CD14-positive monocyte (primary cell): ENCODE measurements around the gene ANKIB1. TPM values are rescaled to one million over a fixed set of nuclear protein-coding genes. Genes with fewer than 3 reads are reported as not detected.
A peak's percentile ranks its signal among the peaks of the same experiment; 100 is the strongest.

Source experiments
- DNase-seq, 3 donors: peaks; one replicate each; pipeline ENCODE4 v3.0.0-alpha.2; 2011 to 2022
- H2AFZ ChIP-seq: 2 replicates; pipeline ENCODE4 v1.6.0; 2012; ENCODE audit warnings: mild to moderate bottlenecking, low read depth, low read length, inconsistent platforms; ENCODE audit not compliant: insufficient read depth, poor library complexity, severe bottlenecking
- H3K27ac ChIP-seq, 2 donors: 1 replicate in 1 of 2; 2 replicates in 1 of 2; pipeline ENCODE4 v1.5.1; 2012 to 2013; ENCODE audit warnings: low read length in 2 of 2, control low read depth in 1 of 2, inconsistent platforms in 1 of 2, low read depth in 1 of 2, mild to moderate bottlenecking in 1 of 2
- H3K27me3 ChIP-seq, 2 donors: one replicate each; pipeline versions ENCODE4 v1.6.0 to v1.6.1; 2011 to 2013; ENCODE audit warnings: low read length in 2 of 2; ENCODE audit not compliant: control insufficient read depth in 2 of 2, insufficient read depth in 2 of 2
- H3K36me3 ChIP-seq, 2 donors: replicated peaks in 1 of 2; 1 replicate in 1 of 2; 2 replicates in 1 of 2; pipeline versions ENCODE4 v1.5.1 to v1.6.1; 2012 to 2013; ENCODE audit warnings: low read length in 2 of 2, control low read depth in 1 of 2, inconsistent platforms in 1 of 2, mild to moderate bottlenecking in 1 of 2; ENCODE audit not compliant: insufficient read depth in 2 of 2, control insufficient read depth in 1 of 2
- H3K4me1 ChIP-seq, 2 donors: 1 replicate in 1 of 2; 2 replicates in 1 of 2; pipeline versions ENCODE4 v1.5.1 to v1.6.1; 2012 to 2013; ENCODE audit warnings: low read length in 2 of 2, control low read depth in 1 of 2, inconsistent platforms in 1 of 2, mild to moderate bottlenecking in 1 of 2, moderate library complexity in 1 of 2; ENCODE audit not compliant: insufficient read depth in 2 of 2, control insufficient read depth in 1 of 2
- H3K4me2 ChIP-seq: replicated peaks from 2 replicates; pipeline ENCODE3; 2012; ENCODE audit warnings: low read length, moderate library complexity, mild to moderate bottlenecking; ENCODE audit not compliant: poor library complexity, severe bottlenecking; ENCODE audit errors: extremely low read depth
- H3K4me3 ChIP-seq, 3 experiments: fragments of 200-600 bp in 1 of 3; sonication (generic) in 1 of 3; replicated peaks in 1 of 3; 1 replicate in 2 of 3; 2 replicates in 1 of 3; pipeline ENCODE4 v1.5.1; 2011 to 2013; ENCODE audit warnings: low read length in 3 of 3, mild to moderate bottlenecking in 3 of 3, control low read depth in 2 of 3, low read depth in 2 of 3, inconsistent platforms in 1 of 3, moderate library complexity in 1 of 3
- H3K79me2 ChIP-seq: 2 replicates; pipeline ENCODE4 v1.6.0; 2012; ENCODE audit warnings: mild to moderate bottlenecking, control low read depth, inconsistent platforms, low read length, moderate library complexity; ENCODE audit not compliant: insufficient read depth
- H3K9ac ChIP-seq: 2 replicates; pipeline ENCODE4 v1.6.0; 2017; ENCODE audit warnings: low read length, mild to moderate bottlenecking; ENCODE audit not compliant: insufficient read depth, poor library complexity, severe bottlenecking
- H3K9me3 ChIP-seq, 2 donors: replicated peaks in 1 of 2; 1 replicate in 1 of 2; 2 replicates in 1 of 2; pipeline versions ENCODE4 v1.5.1 to v1.6.1; 2012 to 2013; ENCODE audit warnings: low read length in 2 of 2, control low read depth in 1 of 2; ENCODE audit not compliant: control insufficient read depth in 1 of 2, insufficient read depth in 1 of 2
- H4K20me1 ChIP-seq: 2 replicates; pipeline ENCODE4 v1.6.0; 2012; ENCODE audit warnings: mild to moderate bottlenecking, low read length, control low read depth, moderate library complexity; ENCODE audit not compliant: insufficient read depth
- H3K27ac Mint-ChIP-seq, 7 donors: one replicate each; pipeline ENCODE4 v1.8.0; 2020; ENCODE audit warnings: mild to moderate bottlenecking in 7 of 7, mixed read lengths in 7 of 7, moderate library complexity in 6 of 7, inconsistent platforms in 2 of 7
- H3K27me3 Mint-ChIP-seq, 3 donors: one replicate each; pipeline ENCODE4 v1.8.0; 2021 to 2022; ENCODE audit warnings: low read depth in 3 of 3, mild to moderate bottlenecking in 3 of 3, mixed read lengths in 3 of 3, moderate library complexity in 3 of 3, inconsistent platforms in 1 of 3
- H3K36me3 Mint-ChIP-seq, 2 donors: one replicate each; pipeline ENCODE4 v1.8.0; 2020; ENCODE audit warnings: mixed read lengths in 2 of 2, inconsistent platforms in 1 of 2, mild to moderate bottlenecking in 1 of 2
- H3K4me1 Mint-ChIP-seq: one replicate; pipeline ENCODE4 v1.8.0; 2020; ENCODE audit warnings: mild to moderate bottlenecking, mixed read lengths
- H3K4me3 Mint-ChIP-seq, 2 donors: one replicate each; pipeline ENCODE4 v1.8.0; 2020; ENCODE audit warnings: mild to moderate bottlenecking in 2 of 2, mixed read lengths in 2 of 2, moderate library complexity in 1 of 2
- H3K9me3 Mint-ChIP-seq, 7 donors: one replicate each; pipeline ENCODE4 v1.8.0; 2020 to 2022; ENCODE audit warnings: mixed read lengths in 7 of 7, mild to moderate bottlenecking in 6 of 7, moderate library complexity in 6 of 7, inconsistent platforms in 2 of 7
- WGBS: methylation state at CpG from one replicate; pipeline ENCODE4 v1.1.5; 2013; ENCODE audit warnings: missing lambda C conversion rate; ENCODE audit not compliant: insufficient coverage; 5-methylcytosine and 5-hydroxymethylcytosine counted together
- intact Hi-C, 2 donors: fragments of 100-400 bp; cut with micrococcal nuclease; formaldehyde crosslinking; loops; one replicate each; pipeline versions ENCODE4 v1.15.0 to v1.15.1; 2023
- polyA plus RNA-seq, 3 donors: library from polyadenylated mRNA; depleted of rRNA in 1 of 3; unstranded in 2 of 3; stranded (reverse) in 1 of 3; fragments of 300-500 nt in 2 of 3; fragments of >200 nt in 1 of 3; fragmentation: Illumina TruSeq in 2 of 3; gene quantifications; 1 replicate in 2 of 3; 2 replicates in 1 of 3; pipeline ENCODE4 v1.2.3, GENCODE V29; 2012 to 2021
- TF ChIP-seq, protein P1 (sequence below): fragments of 200-600 bp; IDR thresholded peaks from one replicate; pipeline ENCODE4 v1.8.0; 2022; ENCODE audit warnings: antibody characterized with exemption, mild to moderate bottlenecking

Gene ANKIB1
- polyA plus RNA-seq, 3 donors = 4.8 to 16.8 (median 5.7) TPM

GRCh38 chr7:92200791-92201190 is 45.0 kb upstream of the ANKIB1 start:
- no peak for DNase-seq
- no peaks in the 10 kb centered on the region for H3K4me1 ChIP-seq
- no peak overlapping the region for H3K9ac ChIP-seq
- peaks cover 69 to 75% of the 10 kb centered on the region in 2 donors for H3K36me3 Mint-ChIP-seq
- no peak overlapping the region for H3K27ac ChIP-seq
- no peaks in the 10 kb centered on the region for H3K4me1 Mint-ChIP-seq
- intact Hi-C loops = no loop called here
- H3K79me2 ChIP-seq = no peaks in the 10 kb centered on the region
- H2AFZ ChIP-seq = no peak overlapping the region
- no peak overlapping the region for H3K4me3 Mint-ChIP-seq
- no peaks in the 10 kb centered on the region for H3K9me3 ChIP-seq
- H3K27me3 Mint-ChIP-seq = no peaks in the 10 kb centered on the region
- H3K9me3 Mint-ChIP-seq = peaks cover 0 to 3% (median 0%) of the 10 kb centered on the region in 7 donors
- H4K20me1 ChIP-seq = no peaks in the 10 kb centered on the region
- H3K36me3 ChIP-seq = peaks cover 58 to 96% of the 10 kb centered on the region in 2 donors
- H3K27me3 ChIP-seq = no peaks in the 10 kb centered on the region
- H3K4me2 ChIP-seq = no peak overlapping the region
- TF ChIP-seq, protein P1, sequence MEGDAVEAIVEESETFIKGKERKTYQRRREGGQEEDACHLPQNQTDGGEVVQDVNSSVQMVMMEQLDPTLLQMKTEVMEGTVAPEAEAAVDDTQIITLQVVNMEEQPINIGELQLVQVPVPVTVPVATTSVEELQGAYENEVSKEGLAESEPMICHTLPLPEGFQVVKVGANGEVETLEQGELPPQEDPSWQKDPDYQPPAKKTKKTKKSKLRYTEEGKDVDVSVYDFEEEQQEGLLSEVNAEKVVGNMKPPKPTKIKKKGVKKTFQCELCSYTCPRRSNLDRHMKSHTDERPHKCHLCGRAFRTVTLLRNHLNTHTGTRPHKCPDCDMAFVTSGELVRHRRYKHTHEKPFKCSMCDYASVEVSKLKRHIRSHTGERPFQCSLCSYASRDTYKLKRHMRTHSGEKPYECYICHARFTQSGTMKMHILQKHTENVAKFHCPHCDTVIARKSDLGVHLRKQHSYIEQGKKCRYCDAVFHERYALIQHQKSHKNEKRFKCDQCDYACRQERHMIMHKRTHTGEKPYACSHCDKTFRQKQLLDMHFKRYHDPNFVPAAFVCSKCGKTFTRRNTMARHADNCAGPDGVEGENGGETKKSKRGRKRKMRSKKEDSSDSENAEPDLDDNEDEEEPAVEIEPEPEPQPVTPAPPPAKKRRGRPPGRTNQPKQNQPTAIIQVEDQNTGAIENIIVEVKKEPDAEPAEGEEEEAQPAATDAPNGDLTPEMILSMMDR = no peak
- H3K27ac Mint-ChIP-seq = peak overlapping the region in 1 of 7 donors; percentile 77
- WGBS = no CpG with 5 or more reads among the region's 1 CpG
- H3K4me3 ChIP-seq = no peak overlapping the region

- Mint-ChIP-seq H3K4me1 (no peaks in the 10 kb centered on the region), H3K27ac (no peak overlapping the region), H3K36me3 (peaks cover 84 to 90% of the 10 kb centered on the region in 2 donors), H3K27me3 (no peaks in the 10 kb centered on the region), H3K4me3 (no peak overlapping the region), H3K9me3 (peaks cover 11 to 16% (median 13%) of the 10 kb centered on the region in 7 donors)
- Histone ChIP-seq H3K9ac (no peak overlapping the region), H3K79me2 (no peaks in the 10 kb centered on the region), H3K9me3 (peaks cover 6 to 9% of the 10 kb centered on the region in 2 donors), H3K4me3 (no peak overlapping the region), H3K27me3 (no peaks in the 10 kb centered on the region), H2AFZ (no peak overlapping the region), H4K20me1 (no peaks in the 10 kb centered on the region), H3K36me3 (peaks cover 74 to 100% of the 10 kb centered on the region in 2 donors), H3K4me1 (no peaks in the 10 kb centered on the region), H3K4me2 (no peak overlapping the region), H3K27ac (no peak overlapping the region)
- 92% methylated on average over 2 of the region's 3 CpGs for WGBS
- no peak for DNase-seq
- TF ChIP-seq, protein P1 = no peak
- intact Hi-C loops = no loop called here
These were observed 39.8 kb upstream of the ANKIB1 start for GRCh38 chr7:92205987-92206386.
